Stimulated activated CD8-positive, alpha-beta memory T cell treated with anti-CD3 and anti-CD28 coated beads, Interleukin-12 subunit alpha, Interleukin-12 subunit beta, amount 100 ng/mL, for 4 hours (primary cell): Measurements from ENCODE around the gene ZFR2.
"Not testable (repeated sequence)": the region's sequence is repeated elsewhere in the genome, so short reads cannot be mapped to it uniquely, and the experiment has no call there.

ENCODE experiments used
- DNase-seq: peaks from one replicate; pipeline ENCODE4 v3.0.0-alpha.2; 2020; ENCODE audit warnings: low read depth

Gene ZFR2

DNA sequence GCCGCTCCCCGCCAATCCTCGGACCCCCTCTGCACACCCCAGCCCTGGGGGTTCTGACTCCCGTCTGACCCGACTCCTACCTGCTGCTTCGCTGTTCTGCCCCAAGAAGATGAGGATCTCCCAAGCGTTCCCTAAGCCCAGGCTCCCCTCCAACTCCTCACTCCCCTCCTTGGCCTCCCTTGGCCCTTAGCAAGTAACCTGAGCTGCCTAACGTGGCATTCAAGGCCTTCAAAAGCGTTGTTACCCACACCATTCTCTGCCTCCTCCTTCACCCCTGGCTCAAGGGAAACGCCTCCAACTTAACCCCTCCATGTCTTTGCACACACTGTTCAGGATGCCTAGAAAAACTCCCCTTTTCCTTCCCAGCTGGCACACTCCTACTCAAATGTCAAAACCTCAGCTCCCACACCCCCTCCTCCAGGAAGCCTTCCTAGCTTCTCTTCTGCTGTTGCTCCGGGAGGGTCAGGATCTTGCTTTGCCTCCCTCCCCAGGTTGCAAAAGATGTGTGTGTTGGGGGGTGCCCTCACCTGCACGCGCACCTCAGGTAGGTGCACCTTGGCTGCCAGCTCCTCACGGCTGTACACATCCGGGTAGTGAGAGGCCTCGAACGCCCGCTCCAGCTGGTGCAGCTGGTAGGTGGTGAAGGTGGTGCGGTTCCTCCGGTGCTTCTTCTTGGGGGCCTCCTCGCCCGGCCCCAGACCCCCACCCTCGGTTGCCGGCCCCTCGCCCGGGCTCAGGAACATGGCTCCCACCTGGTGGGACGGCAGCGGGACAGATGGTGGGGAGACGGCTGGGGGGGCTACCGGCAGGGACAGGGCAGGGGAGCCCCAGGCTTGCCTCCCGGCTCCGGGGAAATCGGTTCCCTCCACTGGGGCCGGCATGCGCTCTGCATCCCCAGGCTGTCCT lies 97.6 kb downstream of the ZFR2 start:
- no peak for DNase-seq

- no peak for DNase-seq
Measured at GRCh38 chr19:3770136-3770999, 98.5 kb downstream of the ZFR2 start.

- no peak for DNase-seq
Measured at GRCh38 chr19:3769494-3769893, 99.3 kb downstream of the ZFR2 start.

DNA sequence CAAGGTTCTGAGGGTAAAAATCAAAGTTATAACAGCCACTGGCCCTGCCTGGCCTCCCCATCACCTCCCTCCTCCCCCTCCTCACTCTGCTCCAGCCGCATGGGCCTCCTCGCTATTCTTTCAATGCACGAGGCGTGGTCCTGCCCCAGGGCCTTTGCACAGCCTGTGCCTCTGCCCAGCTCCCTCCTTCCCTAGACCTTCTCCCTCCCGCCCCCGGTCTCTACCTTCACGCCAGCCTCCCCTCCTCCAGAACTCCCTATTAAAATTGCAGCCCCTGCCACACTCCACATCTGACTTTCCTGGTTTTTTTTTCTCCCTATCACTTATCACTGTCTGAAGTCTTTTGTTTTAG lies 100.1 kb downstream of the ZFR2 start:
- no peak for DNase-seq

DNA sequence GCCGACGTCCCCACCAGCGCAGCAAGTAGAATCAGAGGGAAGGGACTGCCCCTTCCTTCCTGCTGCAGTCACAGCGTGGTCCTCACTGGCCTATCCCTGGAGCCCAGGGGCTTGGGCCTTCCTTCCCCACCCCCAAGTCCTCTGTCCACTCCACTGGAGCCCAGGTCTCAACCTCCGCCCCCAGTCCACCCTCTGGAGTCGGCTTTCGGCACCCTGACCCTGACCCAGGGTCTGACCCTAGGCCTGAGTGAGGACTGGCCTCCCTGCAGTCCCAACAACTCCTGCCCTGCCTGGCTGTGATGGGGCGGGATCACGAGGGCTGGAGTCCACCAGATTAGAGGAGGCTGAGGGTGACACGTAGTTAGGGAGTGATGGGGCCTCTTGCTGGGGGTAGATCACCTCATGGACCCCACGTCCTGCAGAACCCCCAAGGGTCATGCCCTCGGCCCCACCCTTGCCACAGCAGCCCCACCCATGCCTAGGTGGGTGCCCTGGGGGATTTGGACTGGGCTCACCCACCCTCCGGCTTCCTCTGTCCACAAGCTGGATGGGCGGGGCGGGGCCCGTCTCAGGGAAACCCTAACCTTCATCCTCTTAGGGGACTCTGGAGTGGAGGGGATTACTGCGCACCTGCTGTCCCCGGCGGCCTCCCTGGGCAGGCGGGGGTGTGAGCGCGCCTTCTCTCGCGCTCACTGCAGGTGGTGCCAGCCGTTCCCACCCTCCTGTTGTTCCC lies 100.7 kb downstream of the ZFR2 start:
- no peak for DNase-seq

DNA sequence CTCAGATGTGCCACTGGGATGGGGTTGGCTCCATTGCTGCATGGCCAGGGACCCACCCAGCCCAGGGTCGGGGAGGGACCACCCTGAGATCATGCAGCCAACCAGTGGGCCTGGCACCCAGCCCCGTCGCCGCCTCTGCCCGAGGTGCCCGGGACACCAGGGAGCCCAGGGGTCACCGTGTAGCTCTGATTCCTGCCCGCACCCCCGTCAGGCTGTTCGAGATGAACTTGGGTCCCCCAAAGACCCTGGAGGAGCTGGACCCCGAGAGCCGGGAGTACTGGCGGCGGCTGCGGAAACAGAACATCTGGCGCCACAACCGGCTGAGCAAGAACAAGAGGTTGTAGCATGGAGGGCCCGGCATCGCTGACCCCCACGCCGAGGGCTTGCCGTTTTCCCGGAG lies 101.8 kb downstream of the ZFR2 start:
- DNase-seq: no peak

DNA sequence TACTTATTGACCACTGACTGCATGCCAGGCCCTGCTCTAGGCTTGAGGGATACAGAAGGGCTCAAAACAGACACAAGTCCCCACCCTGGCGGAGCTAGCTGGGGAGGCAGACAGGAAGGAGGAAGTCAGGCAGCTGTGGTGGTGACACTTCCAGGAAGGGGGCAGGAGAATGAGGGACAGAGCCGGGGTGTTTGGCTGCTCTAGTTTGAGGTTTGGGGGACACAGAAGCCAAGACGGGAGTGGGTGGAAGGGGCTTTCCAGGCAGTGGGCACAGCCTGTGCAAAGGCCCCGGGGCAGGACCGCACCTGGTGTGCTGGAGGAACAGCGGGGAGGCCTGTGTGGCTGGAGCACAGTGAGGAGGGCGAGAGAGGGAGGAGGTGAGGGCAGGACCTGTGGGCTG lies 102.3 kb downstream of the ZFR2 start:
- DNase-seq: no peak

- DNase-seq: not testable (repeated sequence)
Measured at GRCh38 chr19:3765757-3766156, 103.1 kb downstream of the ZFR2 start.

DNA sequence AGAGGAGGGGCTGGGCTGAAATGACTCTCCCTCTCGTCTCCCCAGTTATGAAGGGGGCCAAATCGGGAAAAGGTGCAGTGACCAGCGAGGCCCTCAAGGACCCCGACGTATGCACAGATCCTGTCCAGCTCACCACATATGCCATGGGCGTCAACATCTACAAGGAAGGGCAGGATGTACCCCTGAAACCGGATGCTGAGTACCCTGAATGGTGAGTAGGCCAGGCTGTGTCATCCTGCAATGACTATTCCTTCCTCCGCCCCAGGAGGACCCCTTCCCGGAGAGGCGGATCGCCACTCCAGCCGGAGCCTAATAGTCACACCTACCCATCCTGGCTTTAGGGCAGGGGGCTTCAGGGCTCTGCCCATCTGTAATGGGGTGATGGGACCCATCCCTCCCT lies 103.7 kb downstream of the ZFR2 start:
- no peak for DNase-seq

GRCh38 chr19:3762501-3763459 lies 106.1 kb downstream of the ZFR2 start, which contains the start of gene MRPL54:
Gene MRPL54, plus strand, starts transcription at chr19:3762682. Its CDS starts 19 bp downstream, at chr19:3762701.
- peak; percentile 99 for DNase-seq

GRCh38 chr19:3762130-3762473 lies 106.7 kb downstream of the ZFR2 start:
- no peak for DNase-seq

- DNase-seq: peak; percentile 93
Measured at GRCh38 chr19:3761382-3762129, 107.3 kb downstream of the ZFR2 start, which contains the start of gene APBA3. Gene APBA3, minus strand, starts transcription at chr19:3761692. Its CDS starts 1,428 bp downstream, at chr19:3760264.

GRCh38 chr19:3760871-3761361 lies 107.9 kb downstream of the ZFR2 start:
- DNase-seq: no peak

DNA sequence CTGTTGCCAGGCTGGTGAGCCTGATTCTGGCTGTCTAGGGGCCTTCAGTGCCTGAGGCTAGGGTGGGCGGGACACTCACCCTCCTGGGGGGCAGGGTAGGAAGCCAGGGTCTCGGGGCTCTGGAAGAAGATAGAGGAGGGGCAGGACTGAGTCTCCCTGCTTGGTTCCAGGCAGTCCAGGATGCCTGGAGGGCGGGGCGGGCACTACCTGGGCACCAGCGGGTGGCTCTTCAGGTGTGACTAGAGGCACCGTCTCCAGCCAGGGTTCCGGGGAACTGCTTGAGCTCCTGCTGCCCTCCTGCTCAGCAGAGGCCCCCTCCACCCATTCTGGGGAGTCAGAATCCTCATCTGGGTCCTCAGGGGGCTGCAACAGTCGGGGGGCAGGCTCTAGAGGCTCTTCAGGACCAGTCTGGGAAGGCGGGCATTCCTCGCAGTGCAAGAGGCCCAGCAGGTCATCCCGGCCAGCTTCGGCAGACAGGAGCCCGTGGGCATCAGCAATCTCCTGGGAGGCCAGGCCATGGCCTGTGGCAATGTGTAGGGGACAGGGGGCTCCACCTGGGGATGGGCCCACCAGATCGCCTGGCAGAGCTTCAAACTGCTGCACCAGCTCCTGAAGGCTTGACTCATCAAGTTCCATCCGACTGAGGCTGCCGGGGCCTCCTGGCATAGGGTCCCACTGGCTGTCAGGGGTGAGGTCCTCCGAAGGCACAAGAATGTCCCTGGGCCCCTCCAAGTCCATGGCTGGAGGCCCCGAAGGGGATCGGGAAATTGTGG lies 109.2 kb downstream of the ZFR2 start:
- DNase-seq: no peak

DNA sequence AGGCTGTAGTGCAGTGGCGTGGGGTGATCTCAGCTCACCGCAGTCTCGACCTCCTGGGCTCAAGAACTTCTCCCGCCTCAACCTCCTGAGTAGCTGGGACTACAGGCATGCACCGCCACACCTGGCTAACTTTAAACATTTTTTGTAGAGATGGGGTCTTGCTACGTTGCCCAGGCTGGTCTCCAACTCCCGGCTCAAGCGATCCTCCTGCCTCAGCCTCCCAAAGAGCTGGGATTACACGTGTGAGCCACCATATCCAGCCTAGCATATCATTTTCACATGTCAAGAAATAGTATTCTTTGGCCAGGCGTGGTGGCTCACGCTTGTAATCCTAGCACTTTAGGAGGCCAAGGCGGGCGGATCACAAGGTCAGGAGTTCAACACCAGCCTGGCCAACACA lies 110.5 kb downstream of the ZFR2 start:
- not testable (repeated sequence) for DNase-seq

DNA sequence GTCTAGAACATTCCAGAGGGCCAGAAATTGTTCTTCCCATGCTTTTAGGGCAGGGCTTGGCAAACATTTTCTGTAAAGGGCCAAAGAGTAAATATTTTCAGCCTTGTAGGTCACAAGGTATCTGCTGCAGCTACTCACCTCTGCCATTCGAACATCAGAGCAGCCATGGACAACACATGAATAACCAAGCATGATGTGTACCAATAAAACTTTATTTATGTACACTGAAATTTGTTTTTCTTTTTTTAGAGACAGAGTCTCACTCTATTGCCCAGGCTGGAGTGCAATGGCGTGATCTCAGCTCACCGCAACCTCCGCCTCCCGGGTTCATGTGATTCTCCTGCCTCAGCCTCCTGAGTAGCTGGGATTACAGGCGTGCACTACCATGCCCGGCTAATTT lies 111.1 kb downstream of the ZFR2 start:
- not testable (repeated sequence) for DNase-seq
